Right atrium auricular region (tissue), 2 donors: Measurements from ENCODE around the gene FARS2. TPM values are rescaled to one million over a fixed set of nuclear protein-coding genes. Genes with fewer than 3 reads are reported as not detected.

Experiments
- DNase-seq: peaks from one replicate; pipeline ENCODE4 v3.0.0-alpha.2; 2019; ENCODE audit warnings: low spot score
- H3K27ac ChIP-seq, 2 donors: fragments of 200-600 bp; sonication (generic); 1 replicate in 1 of 2; 2 replicates in 1 of 2; pipeline ENCODE4 v1.5.1; 2016 to 2019
- H3K27me3 ChIP-seq, 2 donors: fragments of 200-600 bp; sonication (generic); one replicate each; pipeline versions ENCODE4 v1.5.1 to v1.6.0; 2017 to 2019
- H3K36me3 ChIP-seq: fragments of 200-600 bp; sonication (generic); one replicate; pipeline ENCODE4 v1.5.1; 2016
- H3K4me1 ChIP-seq, 2 donors: fragments of 200-600 bp; sonication (generic); one replicate each; pipeline versions ENCODE4 v1.5.1 to v1.6.0; 2017 to 2019
- H3K4me3 ChIP-seq, 2 donors: fragments of 200-600 bp; sonication (generic); 1 replicate in 1 of 2; 2 replicates in 1 of 2; pipeline ENCODE4 v1.5.1; 2017 to 2019; ENCODE audit warnings: mild to moderate bottlenecking in 1 of 2, moderate library complexity in 1 of 2
- H3K9me3 ChIP-seq, 2 donors: fragments of 200-600 bp; sonication (generic); one replicate each; pipeline ENCODE4 v1.5.1; 2019
- total RNA-seq, 2 donors: library from RNA; depleted of rRNA; stranded (reverse); fragments of >200 nt; gene quantifications; one replicate each; pipeline ENCODE4 v1.1.0, GENCODE V29; 2016
- TF ChIP-seq, protein P1 (sequence below), 2 donors: fragments of 200-600 bp; sonication (generic); IDR thresholded peaks; one replicate each; pipeline ENCODE4 v1.5.1; 2019; ENCODE audit warnings: antibody characterized with exemption in 2 of 2

The FARS2 gene
- total RNA-seq, 2 donors from 2014 or later, result 9.4 to 15.0 TPM

- Histone ChIP-seq H3K36me3 (no peaks in the 10 kb centered on the region), H3K27ac (no peak overlapping the region), H3K9me3 (no peaks in the 10 kb centered on the region), H3K4me3 (no peak overlapping the region), H3K27me3 (no peaks in the 10 kb centered on the region), H3K4me1 (no peaks in the 10 kb centered on the region)
- TF ChIP-seq, protein P1, sequence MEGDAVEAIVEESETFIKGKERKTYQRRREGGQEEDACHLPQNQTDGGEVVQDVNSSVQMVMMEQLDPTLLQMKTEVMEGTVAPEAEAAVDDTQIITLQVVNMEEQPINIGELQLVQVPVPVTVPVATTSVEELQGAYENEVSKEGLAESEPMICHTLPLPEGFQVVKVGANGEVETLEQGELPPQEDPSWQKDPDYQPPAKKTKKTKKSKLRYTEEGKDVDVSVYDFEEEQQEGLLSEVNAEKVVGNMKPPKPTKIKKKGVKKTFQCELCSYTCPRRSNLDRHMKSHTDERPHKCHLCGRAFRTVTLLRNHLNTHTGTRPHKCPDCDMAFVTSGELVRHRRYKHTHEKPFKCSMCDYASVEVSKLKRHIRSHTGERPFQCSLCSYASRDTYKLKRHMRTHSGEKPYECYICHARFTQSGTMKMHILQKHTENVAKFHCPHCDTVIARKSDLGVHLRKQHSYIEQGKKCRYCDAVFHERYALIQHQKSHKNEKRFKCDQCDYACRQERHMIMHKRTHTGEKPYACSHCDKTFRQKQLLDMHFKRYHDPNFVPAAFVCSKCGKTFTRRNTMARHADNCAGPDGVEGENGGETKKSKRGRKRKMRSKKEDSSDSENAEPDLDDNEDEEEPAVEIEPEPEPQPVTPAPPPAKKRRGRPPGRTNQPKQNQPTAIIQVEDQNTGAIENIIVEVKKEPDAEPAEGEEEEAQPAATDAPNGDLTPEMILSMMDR (IDR thresholded peaks at IDR 0.05), result no peak
- DNase-seq, result no peak
Observed at GRCh38 chr6:5567890-5568289, 306.6 kb downstream of the FARS2 start.

DNA sequence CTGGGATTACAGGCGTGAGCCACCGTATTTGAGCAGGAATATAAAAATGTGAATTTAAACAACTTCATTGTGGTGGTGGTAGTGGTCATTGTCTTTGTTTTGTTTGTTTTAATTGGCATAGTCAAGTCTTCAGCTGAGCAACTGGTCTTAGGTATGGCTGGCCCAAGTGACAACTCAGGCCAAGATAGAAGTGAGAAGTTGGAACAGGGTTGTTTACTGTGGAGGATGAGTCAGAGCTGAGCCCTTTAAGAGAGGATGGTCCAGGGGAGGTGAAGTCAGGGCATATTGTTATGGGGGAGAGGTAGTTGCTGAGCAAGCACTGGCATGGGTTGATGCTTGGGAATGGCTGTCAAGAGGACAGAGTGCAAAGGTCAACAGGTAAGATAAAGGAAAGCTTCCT, 308.2 kb downstream of the FARS2 start:
- peaks cover 0 to 4% of the 10 kb centered on the region in 2 donors for H3K9me3 ChIP-seq
- TF ChIP-seq, protein P1 (IDR thresholded peaks at IDR 0.05), result no peak
- H3K4me3 ChIP-seq, result no peak overlapping the region

GRCh38 chr6:5570641-5571040, 309.3 kb downstream of the FARS2 start:
- TF ChIP-seq, protein P1 (IDR thresholded peaks at IDR 0.05), result no peak
- Histone ChIP-seq H3K9me3 (peaks cover 0 to 6% of the 10 kb centered on the region in 2 donors), H3K27ac (no peak overlapping the region), H3K4me3 (no peak overlapping the region), H3K36me3 (no peaks in the 10 kb centered on the region), H3K27me3 (no peaks in the 10 kb centered on the region), H3K4me1 (no peaks in the 10 kb centered on the region)
- DNase-seq, result no peak

More for the DNA sequence above, 308.2 kb downstream of the FARS2 start:
- Histone ChIP-seq H3K4me1 (no peaks in the 10 kb centered on the region), H3K27ac (no peak overlapping the region), H3K27me3 (no peaks in the 10 kb centered on the region), H3K36me3 (no peaks in the 10 kb centered on the region)
- no peak for DNase-seq

DNA sequence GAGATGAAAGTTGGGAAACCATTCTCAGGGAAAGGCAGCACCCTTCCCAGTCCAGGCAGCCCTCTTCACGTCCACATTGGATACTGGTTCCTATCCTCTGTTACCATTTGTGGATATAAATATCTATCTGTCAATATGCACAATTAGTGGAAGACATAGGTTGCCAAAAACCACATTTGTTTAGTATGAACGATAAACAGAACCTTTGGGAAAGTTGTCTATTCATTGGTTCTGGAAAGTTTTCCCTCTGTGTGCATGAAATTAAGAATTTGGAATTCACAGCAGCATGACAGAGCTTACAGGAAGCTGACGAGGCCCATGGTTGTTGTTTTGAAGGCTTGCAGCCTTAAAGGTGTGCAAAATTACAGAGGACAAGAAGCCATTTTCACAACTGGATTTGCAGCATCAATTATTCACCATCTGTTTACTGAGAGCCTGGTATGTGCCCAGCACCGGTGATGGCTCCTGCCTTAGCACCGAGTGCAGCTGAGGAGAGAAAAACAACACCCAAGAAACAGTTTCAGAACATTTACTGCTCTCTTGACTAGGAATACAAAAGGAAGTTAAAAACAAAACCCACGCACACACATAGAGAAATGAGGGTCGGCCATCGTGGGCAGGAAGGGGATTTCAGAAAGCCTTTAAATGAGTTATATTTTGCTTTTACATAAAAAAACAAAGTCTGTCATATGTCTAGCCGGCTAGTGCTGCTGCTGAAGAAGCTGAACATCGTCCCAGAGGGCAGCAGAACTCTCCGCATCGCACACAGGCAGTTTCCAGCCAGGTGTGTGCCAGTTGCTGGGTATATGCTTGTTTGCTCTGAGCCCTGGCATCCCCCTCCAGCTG, 319.6 kb downstream of the FARS2 start:
- Histone ChIP-seq H3K9me3 (peaks cover 0 to 6% of the 10 kb centered on the region in 2 donors), H3K4me1 (no peaks in the 10 kb centered on the region), H3K27me3 (no peaks in the 10 kb centered on the region), H3K36me3 (no peaks in the 10 kb centered on the region), H3K27ac (no peak overlapping the region), H3K4me3 (no peak overlapping the region)
- TF ChIP-seq, protein P1 (IDR thresholded peaks at IDR 0.05), result no peak
- DNase-seq, result no peak

DNA sequence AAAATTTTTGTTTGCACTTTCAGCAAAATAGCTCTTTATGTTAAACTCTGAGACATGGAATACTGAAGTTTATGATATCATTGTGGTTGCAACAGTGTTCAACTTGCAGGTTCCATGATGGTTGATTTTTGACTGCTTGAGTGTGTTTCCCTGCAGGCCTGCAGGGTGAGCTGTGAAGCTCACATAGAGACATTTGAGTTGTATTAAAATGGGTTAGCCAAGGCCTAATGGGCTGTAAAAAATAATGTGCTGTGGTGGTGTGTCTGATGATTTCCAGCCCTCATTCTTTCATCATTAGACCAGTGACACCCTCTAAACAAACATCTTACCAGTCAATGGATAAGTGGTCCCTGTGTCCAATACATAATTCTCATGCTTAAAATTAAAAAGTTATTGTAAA, 321.4 kb downstream of the FARS2 start:
- no peaks in the 10 kb centered on the region for H3K36me3 ChIP-seq
- H3K4me3 ChIP-seq, result no peak overlapping the region
- TF ChIP-seq, protein P1 (IDR thresholded peaks at IDR 0.05), result no peak
- no peaks in the 10 kb centered on the region for H3K4me1 ChIP-seq
- H3K27ac ChIP-seq, result no peak overlapping the region
- peaks cover 0 to 12% of the 10 kb centered on the region in 2 donors for H3K9me3 ChIP-seq
- DNase-seq, result no peak
- H3K27me3 ChIP-seq, result no peaks in the 10 kb centered on the region
